KMS-11 (cell line): Measurements from ENCODE around the gene NKX3-2.

Source experiments
- H2AFZ ChIP-seq: fragments of 200-600 bp; sonication (generic); 2 replicates; pipeline ENCODE4 v1.6.1; 2016; ENCODE audit warnings: antibody characterized with exemption, mixed run types, low read depth
- H3K27ac ChIP-seq: fragments of 200-600 bp; sonication (generic); 2 replicates; pipeline ENCODE4 v1.6.1; 2016; ENCODE audit warnings: mild to moderate bottlenecking, mixed run types
- H3K27me3 ChIP-seq: fragments of 200-600 bp; sonication (generic); 2 replicates; pipeline ENCODE4 v1.6.1; 2017; ENCODE audit warnings: mild to moderate bottlenecking, low read depth, mixed run types, moderate library complexity; ENCODE audit not compliant: insufficient read depth
- H3K36me3 ChIP-seq: fragments of 200-600 bp; sonication (generic); 2 replicates; pipeline ENCODE4 v1.6.1; 2017; ENCODE audit warnings: mild to moderate bottlenecking, mixed run types; ENCODE audit not compliant: insufficient read depth
- H3K4me1 ChIP-seq: fragments of 200-600 bp; sonication (generic); 2 replicates; pipeline ENCODE4 v1.6.1; 2016; ENCODE audit warnings: mild to moderate bottlenecking, low read depth, mixed run types; ENCODE audit not compliant: poor library complexity, severe bottlenecking
- H3K4me2 ChIP-seq: fragments of 200-600 bp; sonication (generic); 2 replicates; pipeline ENCODE4 v1.7.0; 2016; ENCODE audit warnings: mild to moderate bottlenecking, mixed run types
- H3K4me3 ChIP-seq: fragments of 200-600 bp; sonication (generic); IDR thresholded peaks from 2 replicates; pipeline ENCODE4 v1.6.1; 2017; ENCODE audit warnings: low read depth, low read length, mixed read lengths; ENCODE audit not compliant: insufficient read depth
- H3K79me2 ChIP-seq: fragments of 200-600 bp; sonication (generic); 2 replicates; pipeline ENCODE4 v1.6.1; 2016; ENCODE audit warnings: low read depth, mixed run types; ENCODE audit not compliant: insufficient read depth
- H3K9ac ChIP-seq: fragments of 200-600 bp; sonication (generic); 2 replicates; pipeline ENCODE4 v1.6.1; 2016; ENCODE audit warnings: mild to moderate bottlenecking, mixed run types
- H4K20me1 ChIP-seq: fragments of 200-600 bp; sonication (generic); 2 replicates; pipeline ENCODE4 v1.6.1; 2016; ENCODE audit warnings: mild to moderate bottlenecking, mixed run types; ENCODE audit not compliant: insufficient read depth
- TF ChIP-seq, protein P1 (sequence below): fragments of 200-600 bp; sonication (generic); conservative IDR thresholded peaks from 2 replicates; pipeline ENCODE4 v1.6.1; 2017; ENCODE audit warnings: low read depth, mild to moderate bottlenecking, antibody characterized with exemption, low read length, moderate library complexity, mixed read lengths

The NKX3-2 gene

DNA sequence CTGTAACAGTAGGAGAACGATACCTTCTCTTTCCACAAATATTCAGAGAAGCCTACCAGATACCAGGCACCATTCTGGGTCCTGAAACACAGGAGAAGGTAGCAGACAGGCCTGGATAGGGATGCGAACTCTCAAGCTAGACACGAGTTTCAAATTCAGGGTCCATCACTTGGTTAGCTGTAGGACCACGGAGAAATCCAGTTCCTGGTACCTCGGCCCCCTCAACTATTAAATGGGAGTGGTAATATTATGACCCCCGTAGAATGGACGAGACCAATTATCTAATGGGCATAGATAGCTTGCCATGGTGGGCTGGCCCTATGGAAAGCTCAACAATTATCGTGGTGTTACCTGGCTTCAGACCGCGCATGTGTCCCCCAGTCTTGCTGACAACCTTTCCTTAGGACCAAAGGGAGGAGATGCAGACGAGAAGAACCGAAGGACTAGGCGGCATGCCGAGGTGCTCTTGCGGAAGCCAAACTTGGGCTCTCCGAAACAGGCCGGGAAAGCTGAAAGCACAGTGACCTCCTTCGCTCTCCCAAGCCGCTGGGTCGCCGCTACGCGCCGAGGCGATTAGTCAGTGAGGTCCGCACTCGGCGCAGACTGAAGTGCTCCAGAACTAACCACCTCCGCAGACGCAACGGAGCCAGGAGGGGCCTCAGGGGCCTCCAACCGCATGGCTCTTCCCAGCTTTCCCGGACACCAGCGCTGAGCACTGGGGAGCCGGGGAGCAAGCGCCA lies 19.6 kb downstream of the NKX3-2 start:
- TF ChIP-seq, protein P1, sequence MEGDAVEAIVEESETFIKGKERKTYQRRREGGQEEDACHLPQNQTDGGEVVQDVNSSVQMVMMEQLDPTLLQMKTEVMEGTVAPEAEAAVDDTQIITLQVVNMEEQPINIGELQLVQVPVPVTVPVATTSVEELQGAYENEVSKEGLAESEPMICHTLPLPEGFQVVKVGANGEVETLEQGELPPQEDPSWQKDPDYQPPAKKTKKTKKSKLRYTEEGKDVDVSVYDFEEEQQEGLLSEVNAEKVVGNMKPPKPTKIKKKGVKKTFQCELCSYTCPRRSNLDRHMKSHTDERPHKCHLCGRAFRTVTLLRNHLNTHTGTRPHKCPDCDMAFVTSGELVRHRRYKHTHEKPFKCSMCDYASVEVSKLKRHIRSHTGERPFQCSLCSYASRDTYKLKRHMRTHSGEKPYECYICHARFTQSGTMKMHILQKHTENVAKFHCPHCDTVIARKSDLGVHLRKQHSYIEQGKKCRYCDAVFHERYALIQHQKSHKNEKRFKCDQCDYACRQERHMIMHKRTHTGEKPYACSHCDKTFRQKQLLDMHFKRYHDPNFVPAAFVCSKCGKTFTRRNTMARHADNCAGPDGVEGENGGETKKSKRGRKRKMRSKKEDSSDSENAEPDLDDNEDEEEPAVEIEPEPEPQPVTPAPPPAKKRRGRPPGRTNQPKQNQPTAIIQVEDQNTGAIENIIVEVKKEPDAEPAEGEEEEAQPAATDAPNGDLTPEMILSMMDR, result no peak

GRCh38 chr4:13523591-13524503 lies 20.5 kb downstream of the NKX3-2 start:
- peaks cover 3% of the 10 kb centered on the region for H3K4me1 ChIP-seq
- no peaks in the 10 kb centered on the region for H4K20me1 ChIP-seq
- H3K36me3 ChIP-seq, result no peaks in the 10 kb centered on the region
- no peak overlapping the region for H3K4me3 ChIP-seq
- no peak overlapping the region for H3K4me2 ChIP-seq
- H2AFZ ChIP-seq, result no peak overlapping the region
- H3K79me2 ChIP-seq, result no peaks in the 10 kb centered on the region
- H3K27ac ChIP-seq, result no peak overlapping the region
- TF ChIP-seq, protein P1, result no peak
- no peak overlapping the region for H3K9ac ChIP-seq
- no peaks in the 10 kb centered on the region for H3K27me3 ChIP-seq

More for the DNA sequence above, 19.6 kb downstream of the NKX3-2 start:
- Histone ChIP-seq H2AFZ (no peak overlapping the region), H3K4me1 (peaks cover 4% of the 10 kb centered on the region), H3K4me3 (no peak overlapping the region), H3K27me3 (no peaks in the 10 kb centered on the region), H4K20me1 (no peaks in the 10 kb centered on the region), H3K36me3 (no peaks in the 10 kb centered on the region), H3K9ac (no peak overlapping the region), H3K4me2 (no peak overlapping the region), H3K79me2 (no peaks in the 10 kb centered on the region), H3K27ac (no peak overlapping the region)

DNA sequence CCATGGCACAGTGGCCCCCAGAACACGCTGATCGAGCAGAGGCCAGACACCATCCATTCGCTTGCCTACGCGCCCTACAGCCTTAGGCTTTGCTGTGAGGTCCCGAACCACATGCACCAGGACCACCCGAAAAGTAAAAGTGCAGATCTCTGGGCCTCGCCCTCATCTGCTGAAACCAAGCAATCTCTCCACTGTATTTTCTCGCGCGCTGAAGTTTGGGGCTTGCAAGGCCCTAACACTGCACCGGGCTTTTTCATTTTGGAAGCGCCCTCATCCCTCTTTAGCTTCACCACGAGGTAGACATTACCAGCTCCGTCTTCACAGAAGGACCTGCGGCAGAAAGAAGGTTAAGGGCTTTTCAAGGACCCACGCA lies 21.2 kb downstream of the NKX3-2 start:
- Histone ChIP-seq H3K36me3 (no peaks in the 10 kb centered on the region), H3K9ac (no peak overlapping the region), H4K20me1 (no peaks in the 10 kb centered on the region), H3K4me1 (no peaks in the 10 kb centered on the region), H3K4me3 (no peak overlapping the region), H3K27me3 (no peaks in the 10 kb centered on the region), H3K79me2 (no peaks in the 10 kb centered on the region), H2AFZ (no peak overlapping the region), H3K4me2 (no peak overlapping the region), H3K27ac (no peak overlapping the region)
- TF ChIP-seq, protein P1, result no peak

GRCh38 chr4:13522282-13523104 lies 21.8 kb downstream of the NKX3-2 start:
- no peaks in the 10 kb centered on the region for H4K20me1 ChIP-seq
- no peaks in the 10 kb centered on the region for H3K4me1 ChIP-seq
- no peak overlapping the region for H3K9ac ChIP-seq
- H3K36me3 ChIP-seq, result no peaks in the 10 kb centered on the region
- H3K27ac ChIP-seq, result no peak overlapping the region
- TF ChIP-seq, protein P1, result no peak
- H2AFZ ChIP-seq, result no peak overlapping the region
- no peaks in the 10 kb centered on the region for H3K79me2 ChIP-seq
- no peak overlapping the region for H3K4me3 ChIP-seq
- no peaks in the 10 kb centered on the region for H3K27me3 ChIP-seq
- H3K4me2 ChIP-seq, result no peak overlapping the region
